Epithelial cell of umbilical artery (primary cell): ENCODE measurements around the gene PIGW. TPM values are rescaled to one million over a fixed set of nuclear protein-coding genes. Genes with fewer than 3 reads are reported as not detected.

Source experiments
- total RNA-seq: library from RNA; depleted of rRNA; stranded (reverse); fragments of >200 nt; gene quantifications from 2 replicates; pipeline ENCODE4 v1.2.3, GENCODE V29; 2014

Gene PIGW, protein sequence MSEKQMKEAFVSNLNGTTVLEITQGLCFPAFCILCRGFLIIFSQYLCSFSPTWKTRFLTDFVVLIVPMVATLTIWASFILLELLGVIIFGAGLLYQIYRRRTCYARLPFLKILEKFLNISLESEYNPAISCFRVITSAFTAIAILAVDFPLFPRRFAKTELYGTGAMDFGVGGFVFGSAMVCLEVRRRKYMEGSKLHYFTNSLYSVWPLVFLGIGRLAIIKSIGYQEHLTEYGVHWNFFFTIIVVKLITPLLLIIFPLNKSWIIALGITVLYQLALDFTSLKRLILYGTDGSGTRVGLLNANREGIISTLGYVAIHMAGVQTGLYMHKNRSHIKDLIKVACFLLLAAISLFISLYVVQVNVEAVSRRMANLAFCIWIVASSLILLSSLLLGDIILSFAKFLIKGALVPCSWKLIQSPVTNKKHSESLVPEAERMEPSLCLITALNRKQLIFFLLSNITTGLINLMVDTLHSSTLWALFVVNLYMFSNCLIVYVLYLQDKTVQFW
- 8.1 and 10.5 TPM in 2 replicates for total RNA-seq

DNA sequence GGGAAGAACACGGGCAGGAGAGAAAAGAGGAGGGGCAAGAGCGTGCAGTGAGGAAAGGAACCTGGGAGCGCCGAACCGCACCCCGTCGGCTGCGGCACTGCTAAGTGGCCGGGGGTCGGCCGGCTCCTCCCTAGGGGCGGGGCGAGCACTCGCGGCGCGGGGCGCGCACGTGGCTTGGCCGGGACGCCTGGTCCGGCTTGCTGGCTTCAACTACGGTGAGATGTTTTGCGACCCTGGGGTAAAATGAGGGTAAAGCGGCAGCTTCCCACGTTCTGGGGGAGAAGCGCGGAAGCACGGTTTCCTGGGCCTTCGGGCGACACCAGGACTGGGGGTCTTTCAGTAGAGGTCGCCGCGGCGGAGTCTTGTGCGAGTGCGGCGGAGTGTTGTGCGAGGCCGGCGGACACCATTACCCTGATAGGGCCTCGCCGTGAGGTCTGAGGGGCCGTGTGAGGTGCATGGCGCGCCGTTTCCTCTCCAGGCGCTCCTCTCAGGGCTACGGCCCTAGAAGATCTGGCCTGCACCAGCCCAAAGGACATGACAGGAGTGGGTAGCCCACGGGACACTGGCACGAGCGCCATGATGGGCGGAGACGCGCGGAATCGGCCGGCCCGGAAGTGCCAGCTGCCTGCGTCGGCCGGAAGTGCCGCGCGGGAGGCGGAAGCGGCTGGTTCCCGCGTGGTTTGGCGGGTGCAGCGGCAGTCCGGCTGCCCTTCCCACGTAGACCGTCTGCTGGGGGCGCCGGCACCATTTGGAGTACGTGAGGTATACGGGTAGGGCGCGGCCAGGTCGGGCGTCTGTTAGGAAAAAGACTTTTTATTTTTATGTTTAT is at the start of gene PIGW, which contains the start of gene MYO19:
TSS of gene PIGW (plus strand) at position 148 of the 829 bp plus-strand sequence. CDS start 2,115 bp downstream, outside the sequence.
TSS of gene MYO19 (minus strand) at position 29 of the 829 bp plus-strand sequence. CDS start 2,330 bp downstream, outside the sequence.

DNA sequence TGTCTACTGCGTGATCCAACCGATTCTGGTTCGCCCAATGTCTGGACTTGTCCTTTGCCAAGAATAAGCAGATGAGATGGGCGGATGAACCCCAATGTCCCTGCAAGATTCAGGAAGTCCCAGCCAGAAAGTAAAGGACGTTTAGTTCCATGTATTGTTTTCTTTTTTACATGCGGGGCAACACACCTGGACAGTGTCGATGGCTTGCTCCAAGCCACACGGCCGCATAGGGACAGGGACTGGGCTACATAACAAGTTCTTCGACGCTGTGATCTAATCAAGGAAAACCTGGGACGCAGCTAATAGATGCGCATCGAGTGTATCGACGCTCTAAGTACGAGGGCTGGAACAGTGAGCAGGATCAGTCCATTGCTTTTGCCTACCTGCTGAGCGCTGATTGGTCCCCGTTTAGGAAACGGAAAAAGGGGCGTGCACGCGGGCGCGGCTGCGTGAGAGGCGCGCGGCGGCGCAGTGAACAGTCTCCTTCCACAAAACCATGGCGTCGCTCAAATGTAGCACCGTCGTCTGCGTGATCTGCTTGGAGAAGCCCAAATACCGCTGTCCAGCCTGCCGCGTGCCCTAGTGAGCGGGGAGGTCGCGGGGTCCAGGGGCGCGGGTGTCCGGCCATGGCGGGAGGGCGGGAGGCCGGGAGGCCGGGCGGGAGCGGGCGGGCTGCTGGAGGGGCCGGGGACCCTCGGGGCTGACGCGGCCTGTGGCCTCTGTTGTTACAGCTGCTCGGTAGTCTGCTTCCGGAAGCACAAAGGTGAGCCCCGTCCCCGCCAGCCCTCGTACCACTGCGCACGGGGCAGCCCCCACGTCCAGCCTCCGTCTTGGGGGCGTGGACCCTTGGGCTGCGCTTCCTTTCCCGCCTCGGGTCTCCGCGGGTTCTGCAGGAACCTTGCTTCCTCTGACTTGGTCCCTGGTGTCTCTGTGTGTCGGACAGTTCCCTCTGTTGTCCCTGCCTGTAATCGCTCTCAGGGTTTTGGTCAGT is 48.3 kb upstream of the PIGW start, which contains the start of gene ZNHIT3:
TSS of gene ZNHIT3 (plus strand) at position 478 of the 991 bp plus-strand sequence. CDS start at position 497, 19 bp downstream.

GRCh38 chr17:36544307-36545076 is 9.7 kb downstream of the PIGW start, which contains the start of gene GGNBP2:
Gene GGNBP2, plus strand, starts transcription at chr17:36544919. Its CDS starts 806 bp downstream, at chr17:36545725.

Other genes starting within 250 kb of the PIGW start
- gene TBC1D3G, start 211.1 kb upstream of the PIGW start, total RNA-seq: not detected in 2 replicates
- gene TBC1D3H, start 146.6 kb upstream of the PIGW start, total RNA-seq: not detected in 2 replicates
- 37.1 and 41.9 TPM in 2 replicates for gene ZNHIT3, start 48.3 kb upstream of the PIGW start, total RNA-seq
- 46.4 and 51.7 TPM in 2 replicates for gene MYO19, start 119 bp upstream of the PIGW start, total RNA-seq
- 54.6 and 68.8 TPM in 2 replicates for gene GGNBP2, start 9.9 kb downstream of the PIGW start, total RNA-seq
- 7.8 and 10.2 TPM in 2 replicates for gene DHRS11, start 56.9 kb downstream of the PIGW start, total RNA-seq
- 5.8 and 7.0 TPM in 2 replicates for gene MRM1, start 66.6 kb downstream of the PIGW start, total RNA-seq